Keratinocyte (primary cell): ENCODE results near the gene FAM170B. TPM values are rescaled to one million over a fixed set of nuclear protein-coding genes. Genes with fewer than 3 reads are reported as not detected.

Experiments
- DNase-seq: peaks from one replicate; pipeline ENCODE4 v3.0.0-alpha.2; 2011; ENCODE audit warnings: low read depth, missing footprints, low spot score
- FAIRE-seq: peaks from 2 replicates; lab custom pipeline; 2011; peaks lifted over from hg19 to GRCh38; lab: Jason Lieb, UNC
- H2AFZ ChIP-seq: 2 replicates; pipeline ENCODE4 v1.6.0; 2012; ENCODE audit warnings: low read length, control low read depth, inconsistent platforms; ENCODE audit not compliant: control insufficient read depth
- H3K27ac ChIP-seq: 2 replicates; pipeline ENCODE4 v1.5.1; 2011; ENCODE audit warnings: low read length; ENCODE audit not compliant: control insufficient read depth, insufficient read depth
- H3K27me3 ChIP-seq: 3 replicates; pipeline ENCODE4 v1.6.0; 2011; ENCODE audit warnings: low read length; ENCODE audit not compliant: control insufficient read depth, insufficient read depth; ENCODE audit errors: extremely low read depth
- H3K36me3 ChIP-seq, 2 experiments: 2 replicates in 1 of 2; 3 replicates in 1 of 2; pipeline ENCODE4 v1.5.1; 2011; ENCODE audit warnings: low read length in 2 of 2, mild to moderate bottlenecking in 1 of 2; ENCODE audit not compliant: control insufficient read depth in 2 of 2, insufficient read depth in 2 of 2; ENCODE audit errors: extremely low read depth in 1 of 2
- H3K4me1 ChIP-seq: 3 replicates; pipeline ENCODE4 v1.5.1; 2011; ENCODE audit warnings: low read length; ENCODE audit not compliant: control insufficient read depth, insufficient read depth; ENCODE audit errors: extremely low read depth
- H3K4me2 ChIP-seq: 3 replicates; pipeline ENCODE4 v1.6.0; 2011; ENCODE audit warnings: low read depth, low read length; ENCODE audit not compliant: control insufficient read depth, insufficient read depth; ENCODE audit errors: extremely low read depth
- H3K4me3 ChIP-seq, 3 experiments: fragments of 200-600 bp in 1 of 3; sonication (generic) in 1 of 3; 2 replicates in 2 of 3; 3 replicates in 1 of 3; pipeline ENCODE4 v1.5.1; 2011 to 2016; ENCODE audit warnings: low read length in 3 of 3, mild to moderate bottlenecking in 3 of 3, control low read depth in 2 of 3, inconsistent platforms in 1 of 3, low read depth in 1 of 3, mixed read lengths in 1 of 3, mixed run types in 1 of 3, moderate library complexity in 1 of 3; ENCODE audit not compliant: control insufficient read depth in 2 of 3, insufficient read depth in 2 of 3; ENCODE audit errors: extremely low read depth in 1 of 3
- H3K79me2 ChIP-seq: 2 replicates; pipeline ENCODE4 v1.6.0; 2012; ENCODE audit warnings: low read length; ENCODE audit not compliant: control insufficient read depth, insufficient read depth
- H3K9ac ChIP-seq: 3 replicates; pipeline ENCODE4 v1.6.0; 2011; ENCODE audit warnings: low read length; ENCODE audit not compliant: control insufficient read depth, insufficient read depth; ENCODE audit errors: extremely low read depth
- H3K9me1 ChIP-seq: 3 replicates; pipeline ENCODE4 v1.6.0; 2011; ENCODE audit warnings: low read length; ENCODE audit not compliant: control insufficient read depth, insufficient read depth; ENCODE audit errors: extremely low read depth
- H3K9me3 ChIP-seq: 2 replicates; pipeline ENCODE4 v1.5.1; 2012; ENCODE audit warnings: low read depth, low read length; ENCODE audit not compliant: control insufficient read depth
- H4K20me1 ChIP-seq: 3 replicates; pipeline ENCODE4 v1.6.0; 2011; ENCODE audit warnings: low read length; ENCODE audit not compliant: control insufficient read depth, insufficient read depth; ENCODE audit errors: extremely low read depth
- EZH2 ChIP-seq: IDR thresholded peaks from one replicate; pipeline ENCODE4 v1.6.1; 2012; ENCODE audit warnings: inconsistent platforms, mild to moderate bottlenecking, low read length, moderate library complexity
- dilution Hi-C: fragments of 300-500 bp; cut with MboI; formaldehyde crosslinking; loops from one replicate; pipeline ENCODE4 v1.7.0; 2020; ENCODE audit warnings: low sequenced_read_pairs; ENCODE audit not compliant: extremely low pct_ligation_motif_present
- polyA plus RNA-seq, 5 experiments: library from polyadenylated mRNA; depleted of rRNA in 3 of 5; stranded (reverse) in 3 of 5; stranded (forward) in 1 of 5; unstranded in 1 of 5; fragments of >200 nt; gene quantifications; 1 replicate in 1 of 5; 2 replicates in 3 of 5; 3 replicates in 1 of 5; pipeline versions ENCODE4 v1.2.1 to v1.2.3, GENCODE V29; 2011 to 2012; ENCODE audit warnings: missing spikeins in 2 of 5, low read depth in 1 of 5, low replicate concordance in 1 of 5
- TF ChIP-seq, protein P1 (sequence below), 3 experiments: IDR thresholded peaks in 1 of 3; conservative IDR thresholded peaks in 1 of 3; optimal IDR thresholded peaks in 1 of 3; 2 replicates in 2 of 3; 3 replicates in 1 of 3; pipeline versions ENCODE3 to v1.5.1; 2011; ENCODE audit warnings: low read length in 3 of 3, mild to moderate bottlenecking in 3 of 3, moderate library complexity in 2 of 3, control low read depth in 1 of 3, inconsistent platforms in 1 of 3; ENCODE audit not compliant: insufficient read depth in 2 of 3; ENCODE audit errors: extremely low read depth in 1 of 3

Gene FAM170B
- polyA plus RNA-seq, 1 donor (not counting 4 experiments of a cell fraction or from before 2014, with no cell fraction given): not detected

DNA sequence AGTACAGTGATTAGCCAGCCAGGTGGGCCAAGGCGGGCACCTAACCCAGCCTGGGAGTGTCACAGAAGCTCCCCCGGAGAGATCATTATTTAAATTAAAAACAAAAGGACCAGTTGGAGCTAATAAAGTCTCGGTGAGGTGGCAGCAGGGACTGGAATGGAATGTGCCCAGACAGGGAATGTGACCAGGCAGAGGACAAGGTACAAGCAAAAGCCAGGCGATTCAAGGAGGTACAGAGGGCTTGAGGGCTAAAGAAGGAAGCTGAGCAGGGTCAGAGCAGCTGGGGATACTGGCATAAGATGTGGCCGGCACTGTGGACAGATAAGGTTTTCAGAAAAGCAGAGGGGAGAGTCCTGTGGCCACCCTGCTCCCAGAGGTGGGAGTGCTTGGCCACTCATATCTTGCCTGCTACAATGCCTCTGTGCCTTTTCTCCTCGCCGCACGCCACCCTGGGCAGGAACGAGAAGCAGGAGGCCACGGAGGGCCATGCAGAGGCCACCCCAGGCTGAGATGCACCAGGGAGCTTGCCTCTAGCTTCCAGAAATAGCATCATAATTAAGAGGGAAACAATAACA, 41.2 kb upstream of the FAM170B start:
- Histone ChIP-seq H3K27ac (no peak overlapping the region), H2AFZ (no peak overlapping the region), H3K9ac (no peak overlapping the region), H3K4me1 (peaks cover 6% of the 10 kb centered on the region), H3K27me3 (peaks cover 1% of the 10 kb centered on the region), H3K4me3 (no peak overlapping the region), H3K79me2 (no peaks in the 10 kb centered on the region), H3K9me1 (no peaks in the 10 kb centered on the region), H3K9me3 (no peaks in the 10 kb centered on the region), H3K4me2 (no peak overlapping the region), H3K36me3 (no peaks in the 10 kb centered on the region), H4K20me1 (no peaks in the 10 kb centered on the region)
- TF ChIP-seq, protein P1, sequence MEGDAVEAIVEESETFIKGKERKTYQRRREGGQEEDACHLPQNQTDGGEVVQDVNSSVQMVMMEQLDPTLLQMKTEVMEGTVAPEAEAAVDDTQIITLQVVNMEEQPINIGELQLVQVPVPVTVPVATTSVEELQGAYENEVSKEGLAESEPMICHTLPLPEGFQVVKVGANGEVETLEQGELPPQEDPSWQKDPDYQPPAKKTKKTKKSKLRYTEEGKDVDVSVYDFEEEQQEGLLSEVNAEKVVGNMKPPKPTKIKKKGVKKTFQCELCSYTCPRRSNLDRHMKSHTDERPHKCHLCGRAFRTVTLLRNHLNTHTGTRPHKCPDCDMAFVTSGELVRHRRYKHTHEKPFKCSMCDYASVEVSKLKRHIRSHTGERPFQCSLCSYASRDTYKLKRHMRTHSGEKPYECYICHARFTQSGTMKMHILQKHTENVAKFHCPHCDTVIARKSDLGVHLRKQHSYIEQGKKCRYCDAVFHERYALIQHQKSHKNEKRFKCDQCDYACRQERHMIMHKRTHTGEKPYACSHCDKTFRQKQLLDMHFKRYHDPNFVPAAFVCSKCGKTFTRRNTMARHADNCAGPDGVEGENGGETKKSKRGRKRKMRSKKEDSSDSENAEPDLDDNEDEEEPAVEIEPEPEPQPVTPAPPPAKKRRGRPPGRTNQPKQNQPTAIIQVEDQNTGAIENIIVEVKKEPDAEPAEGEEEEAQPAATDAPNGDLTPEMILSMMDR (optimal IDR thresholded peaks at IDR 0.05 in 1 of 3, IDR thresholded peaks at IDR 0.05 in 1 of 3, conservative IDR thresholded peaks at IDR 0.05 in 1 of 3; ENCODE audit: extremely low read depth in 1 of 3, insufficient read depth in 2 of 3, low read length in 3 of 3): no peak
- TF ChIP-seq EZH2: no peak
- FAIRE-seq (no peak), DNase-seq (no peak)
- dilution Hi-C loops: no loop called here

DNA sequence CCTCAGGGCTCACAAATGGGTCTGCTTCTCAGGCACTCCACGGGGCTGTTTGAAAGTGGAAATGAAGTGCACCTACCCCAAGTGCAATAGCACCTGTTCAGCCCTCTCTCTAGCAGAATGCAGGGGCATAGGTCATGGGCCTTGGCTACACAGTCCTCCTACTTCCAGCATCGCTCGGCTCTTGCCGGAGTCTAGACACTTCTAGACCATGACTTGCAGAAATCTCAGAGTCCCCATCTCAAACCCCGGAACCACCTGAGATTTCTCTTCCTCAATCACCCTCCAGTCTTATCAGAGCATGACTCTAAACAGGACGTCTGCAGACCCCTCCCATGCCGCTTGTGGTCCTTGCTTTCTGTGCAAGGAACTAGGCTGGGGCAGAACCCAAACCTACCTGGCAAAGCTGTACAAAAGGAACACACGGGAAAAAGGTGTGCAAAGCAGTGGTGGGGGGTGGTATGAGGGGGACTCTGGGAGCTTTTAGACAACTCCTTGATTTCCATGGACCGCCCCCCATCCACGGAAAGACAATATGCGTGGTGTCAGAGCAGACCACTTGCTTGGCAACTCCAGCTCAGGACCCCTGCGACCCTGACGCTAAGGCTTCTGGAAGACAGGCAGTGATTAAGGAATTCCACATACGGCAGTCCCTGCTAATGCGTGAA, 40.6 kb upstream of the FAM170B start:
- dilution Hi-C loops: no loop called here
- no peaks in the 10 kb centered on the region for H3K9me1 ChIP-seq
- FAIRE-seq (no peak), DNase-seq (no peak)
- H2AFZ ChIP-seq: no peak overlapping the region
- no peaks in the 10 kb centered on the region for H3K9me3 ChIP-seq
- H3K27ac ChIP-seq: no peak overlapping the region
- H3K4me3 ChIP-seq: no peak overlapping the region
- H3K9ac ChIP-seq: no peak overlapping the region
- H3K79me2 ChIP-seq: no peaks in the 10 kb centered on the region
- peaks cover 6% of the 10 kb centered on the region for H3K4me1 ChIP-seq
- TF ChIP-seq, protein P1 (optimal IDR thresholded peaks at IDR 0.05 in 1 of 3, IDR thresholded peaks at IDR 0.05 in 1 of 3, conservative IDR thresholded peaks at IDR 0.05 in 1 of 3; ENCODE audit: extremely low read depth in 1 of 3, insufficient read depth in 2 of 3, low read length in 3 of 3): no peak
- no peak for TF ChIP-seq EZH2
- H3K4me2 ChIP-seq: no peak overlapping the region
- H4K20me1 ChIP-seq: no peaks in the 10 kb centered on the region
- no peaks in the 10 kb centered on the region for H3K27me3 ChIP-seq
- no peaks in the 10 kb centered on the region for H3K36me3 ChIP-seq
